HCT116 (cell line): ENCODE measurements around the gene LGR6. TPM values are rescaled to one million over a fixed set of nuclear protein-coding genes. Genes with fewer than 3 reads are reported as not detected.

Experiments
- ATAC-seq: fragments of 200-7000 bp; cut with Tn5 transposase; 2 replicates; pipeline ENCODE4 v1.9.1; 2020; ENCODE audit warnings: mild to moderate bottlenecking, moderate library complexity
- BruUV-seq: library from RNA; stranded (reverse); fragments of 400-500 nt; replicated peaks from 2 replicates; lab custom pipeline; 2021; lab: Mats Ljungman, UMichigan
- CTCF ChIA-PET: fragments of 300-600 bp; sonication (Branson Sonifier 250); formaldehyde crosslinking; loops from one replicate; lab custom pipeline; 2021; ENCODE audit warnings: antibody characterized with exemption; lab: Charles Lee
- POLR2A ChIA-PET: fragments of 300-600, 350-600 bp; sonication (Branson Sonifier 250); formaldehyde crosslinking; loops from one replicate; lab custom pipeline; 2021; ENCODE audit warnings: antibody characterized with exemption; lab: Charles Lee
- RAD21 ChIA-PET, 2 experiments: fragments of 300-600 bp; sonication (Branson Sonifier 250); formaldehyde crosslinking; loops; one replicate each; lab custom pipeline; 2023; ENCODE audit warnings: low total read pairs in 2 of 2; ENCODE audit not compliant: uncharacterized antibody in 2 of 2, unreplicated experiment in 2 of 2, low non-redundant PET in 1 of 2; lab: Charles Lee
- DNase-seq: peaks from one replicate; pipeline ENCODE4 v3.0.0-alpha.2; 2010; ENCODE audit warnings: low read depth, low spot score
- H2AFZ ChIP-seq: fragments of 200-600 bp; shearing (Covaris generic), sonication (generic); 2 replicates; pipeline ENCODE4 v1.6.1; 2017; ENCODE audit warnings: low read depth, mixed run types, mixed read lengths, antibody characterized with exemption, low read length; ENCODE audit not compliant: poor library complexity, severe bottlenecking
- H3K27ac ChIP-seq: 2 replicates; pipeline ENCODE4 v1.5.1; 2012; ENCODE audit warnings: low read depth, low read length
- H3K27me3 ChIP-seq: fragments of 200-600 bp; sonication (generic); 2 replicates; pipeline ENCODE4 v1.6.1; 2016; ENCODE audit warnings: mixed run types, low read length, mixed read lengths; ENCODE audit not compliant: insufficient read depth
- H3K36me3 ChIP-seq, 2 experiments: fragments of 200-500 bp in 1 of 2; fragments of 200-600 bp in 1 of 2; sonication (Bioruptor generic) in 1 of 2; sonication (generic) in 1 of 2; 2 replicates each; pipeline versions ENCODE4 v1.5.1 to v1.6.1; 2014 to 2016; ENCODE audit warnings: low read length in 2 of 2, inconsistent platforms in 1 of 2, mixed read lengths in 1 of 2, mixed run types in 1 of 2; ENCODE audit not compliant: insufficient read depth in 2 of 2, control insufficient read depth in 1 of 2
- H3K4me1 ChIP-seq, 2 experiments: fragments of 200-600 bp in 1 of 2; sonication (generic) in 1 of 2; 2 replicates each; pipeline versions ENCODE4 v1.5.1 to v1.6.1; 2012 to 2017; ENCODE audit warnings: low read length in 2 of 2, inconsistent platforms in 1 of 2, mild to moderate bottlenecking in 1 of 2, mixed read lengths in 1 of 2, mixed run types in 1 of 2, moderate library complexity in 1 of 2; ENCODE audit not compliant: insufficient read depth in 2 of 2, control insufficient read depth in 1 of 2
- H3K4me2 ChIP-seq: fragments of 200-600 bp; sonication (generic); 2 replicates; pipeline ENCODE4 v1.6.1; 2017; ENCODE audit warnings: mixed run types, low read length, mixed read lengths
- H3K4me3 ChIP-seq, 2 experiments: fragments of 200-600 bp in 1 of 2; sonication (generic) in 1 of 2; replicated peaks in 1 of 2; 2 replicates each; pipeline ENCODE4 v1.5.1; 2011 to 2016; ENCODE audit warnings: low read length in 2 of 2, control low read depth in 1 of 2, low read depth in 1 of 2, mild to moderate bottlenecking in 1 of 2, mixed read lengths in 1 of 2, mixed run types in 1 of 2
- H3K79me2 ChIP-seq: fragments of 200-600 bp; sonication (generic); 2 replicates; pipeline ENCODE4 v1.6.1; 2017; ENCODE audit warnings: mild to moderate bottlenecking, mixed run types, low read length, moderate library complexity, mixed read lengths; ENCODE audit not compliant: insufficient read depth
- H3K9ac ChIP-seq: fragments of 200-600 bp; sonication (generic); 2 replicates; pipeline ENCODE4 v1.6.1; 2016; ENCODE audit warnings: low read length, mixed read lengths
- H3K9me2 ChIP-seq: fragments of 200-600 bp; sonication (generic), shearing (Covaris generic); 2 replicates; pipeline ENCODE4 v1.6.1; 2017; ENCODE audit warnings: mixed run types, mild to moderate bottlenecking, moderate library complexity; ENCODE audit not compliant: insufficient read depth
- H3K9me3 ChIP-seq, 2 experiments: fragments of 200-500 bp in 1 of 2; fragments of 200-600 bp in 1 of 2; sonication (Bioruptor generic) in 1 of 2; sonication (generic) in 1 of 2; 2 replicates each; pipeline ENCODE4 v1.6.1; 2014 to 2017; ENCODE audit warnings: low read length in 2 of 2, mixed read lengths in 2 of 2, inconsistent platforms in 1 of 2, low read depth in 1 of 2, mild to moderate bottlenecking in 1 of 2, mixed run types in 1 of 2, moderate library complexity in 1 of 2; ENCODE audit not compliant: control insufficient read depth in 1 of 2, insufficient read depth in 1 of 2
- H4K20me1 ChIP-seq: fragments of 200-600 bp; sonication (generic), shearing (Covaris generic); 2 replicates; pipeline ENCODE4 v1.6.1; 2017; ENCODE audit warnings: mixed run types, mild to moderate bottlenecking, moderate library complexity; ENCODE audit not compliant: insufficient read depth
- ELF1 ChIP-seq: IDR thresholded peaks from 2 replicates; pipeline ENCODE4 v1.6.1; 2012; ENCODE audit warnings: low read depth, borderline replicate concordance
- EZH2 ChIP-seq: fragments of 200-600 bp; sonication (generic); IDR thresholded peaks from 2 replicates; pipeline ENCODE4 v1.6.1; 2017; ENCODE audit warnings: antibody characterized with exemption, mixed run types
- POLR2AphosphoS5 ChIP-seq: IDR thresholded peaks from 2 replicates; pipeline ENCODE4 v1.6.1; 2011; ENCODE audit warnings: mild to moderate bottlenecking, low read depth, low read length, moderate library complexity
- SIN3A ChIP-seq: IDR thresholded peaks from 2 replicates; pipeline ENCODE4 v1.6.1; 2012; ENCODE audit warnings: low read depth
- YY1 ChIP-seq: IDR thresholded peaks from 2 replicates; pipeline ENCODE4 v1.6.1; 2011; ENCODE audit warnings: low read length, low read depth, moderate library complexity, mild to moderate bottlenecking; ENCODE audit not compliant: insufficient replicate concordance; ENCODE audit errors: extremely low read depth
- ZNF274 ChIP-seq: fragments of 200-500 bp; sonication (Bioruptor generic); IDR thresholded peaks from 2 replicates; pipeline ENCODE4 v1.6.1; 2014; ENCODE audit warnings: mild to moderate bottlenecking, low read depth, low read length, inconsistent platforms
- intact Hi-C: fragments of 100-400 bp; cut with micrococcal nuclease; formaldehyde crosslinking; loops from 2 replicates; pipeline ENCODE4 v1.10.0; 2022
- total RNA-seq: library from RNA; stranded (reverse); gene quantifications from one replicate; pipeline ENCODE4 v1.2.1, GENCODE V29; 2021; ENCODE audit not compliant: unreplicated experiment

The LGR6 gene
- total RNA-seq, 1 experiment from 2014 or later, result 0.20 TPM

DNA sequence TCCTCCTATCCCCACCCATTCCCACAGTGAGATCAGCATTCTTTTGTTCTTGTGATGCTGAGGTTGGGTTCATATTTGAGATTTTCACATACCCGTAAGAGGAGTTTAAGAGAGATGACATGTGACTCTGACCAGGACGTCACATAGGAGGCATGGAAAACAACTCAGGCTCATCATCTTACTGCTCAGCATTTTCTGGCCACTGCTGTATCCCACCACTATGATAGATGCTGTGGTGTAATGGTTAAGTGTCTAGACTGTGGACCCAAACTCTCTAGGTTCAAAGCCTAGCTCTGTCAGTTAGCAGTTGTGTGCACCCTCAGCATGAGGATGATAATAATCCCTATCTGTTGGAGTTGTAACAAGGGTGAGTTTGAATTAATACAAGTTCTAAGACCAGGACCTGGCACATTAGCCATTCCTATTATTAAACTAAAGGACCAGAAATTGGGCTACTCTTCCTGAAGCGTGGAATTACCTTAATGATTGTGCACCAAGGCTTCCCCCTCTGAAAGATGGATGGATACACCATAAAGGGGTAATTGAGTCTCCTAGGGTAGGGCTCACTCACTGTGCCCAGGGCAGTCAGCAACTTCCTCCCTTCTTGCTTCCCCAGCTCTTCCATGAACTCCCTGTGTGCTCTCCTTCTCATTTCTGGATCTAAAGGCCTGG lies 40.9 kb downstream of the LGR6 start:
- no peaks in the 10 kb centered on the region for H4K20me1 ChIP-seq
- ChIA-PET RAD21 (no interaction called here), CTCF (no interaction called here), POLR2A (interaction anchor here (0.6 kb wide), 1 partner anchor 91 kb away, joined by 4 read pairs; no protein-coding TSS in a partner anchor)
- no peaks in the 10 kb centered on the region for H3K9me2 ChIP-seq
- ATAC-seq, result no peak
- TF ChIP-seq ELF1 (no peak), YY1 (no peak), EZH2 (no peak)
- H2AFZ ChIP-seq, result no peak overlapping the region
- intact Hi-C loops, result loop anchor here (5.0 kb wide), 2 partner anchors 42 to 43 kb away; partner anchors contain the start of gene LGR6
- H3K9me3 ChIP-seq, result no peaks in the 10 kb centered on the region
- no peak overlapping the region for H3K4me2 ChIP-seq
- H3K4me3 ChIP-seq, result no peak overlapping the region
- TSS peak; percentile 98 for BruUV-seq
- H3K9ac ChIP-seq, result no peak overlapping the region
- peaks cover 13% of the 10 kb centered on the region; the same call in 1 of the 2 replicates for H3K27me3 ChIP-seq
- peaks cover 25 to 30% of the 10 kb centered on the region in 2 experiments for H3K4me1 ChIP-seq
- no peaks in the 10 kb centered on the region for H3K36me3 ChIP-seq
- no peak overlapping the region for H3K27ac ChIP-seq
- no peaks in the 10 kb centered on the region for H3K79me2 ChIP-seq
- DNase-seq, result no peak

DNA sequence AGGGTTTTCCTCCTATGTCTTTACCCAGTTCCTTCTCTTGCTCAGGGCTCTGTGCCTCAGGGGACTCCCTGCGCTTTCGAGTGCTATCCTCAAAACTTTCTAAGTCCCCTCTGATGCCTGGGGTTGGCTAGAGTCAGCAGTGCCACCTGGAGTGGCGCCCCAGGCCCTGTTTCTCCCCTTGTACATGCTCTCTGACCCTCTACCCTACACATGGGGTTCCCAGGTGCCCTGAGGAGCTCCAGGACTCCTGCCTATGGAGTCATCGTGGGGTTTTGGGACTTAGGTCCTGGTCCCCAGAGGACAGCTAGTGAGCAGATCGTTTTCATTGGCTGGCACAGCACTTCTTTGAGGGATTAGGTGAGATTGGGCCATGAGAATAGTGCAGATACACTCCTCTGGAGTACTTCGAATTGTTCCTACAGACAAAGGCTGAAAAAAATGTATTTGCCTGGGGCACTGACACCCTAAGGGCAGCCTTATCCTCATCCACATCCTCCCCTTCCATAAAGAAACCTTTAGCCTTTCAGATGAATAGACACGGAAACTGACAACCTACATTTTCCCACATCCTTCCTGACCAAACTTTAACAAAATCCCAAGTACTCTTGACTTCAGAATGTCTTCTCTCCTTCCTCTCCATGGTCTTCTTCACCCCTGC lies 41.5 kb downstream of the LGR6 start:
- no peak overlapping the region for H3K27ac ChIP-seq
- no peaks in the 10 kb centered on the region for H3K36me3 ChIP-seq
- no TSS peak for BruUV-seq
- H3K9me2 ChIP-seq, result no peaks in the 10 kb centered on the region
- H4K20me1 ChIP-seq, result no peaks in the 10 kb centered on the region
- TF ChIP-seq POLR2AphosphoS5, result no peak
- TF ChIP-seq ZNF274, result no peak
- no peak for TF ChIP-seq SIN3A
- intact Hi-C loops, result loop anchor here (5.0 kb wide), 2 partner anchors 42 to 43 kb away; partner anchors contain the start of gene LGR6
- DNase-seq, result no peak
- H3K4me3 ChIP-seq, result 0 out of 4 replicates have a peak overlapping the region, but pooled peaks of 1 of the 2 experiments have one; percentile 46
- H3K9me3 ChIP-seq, result no peaks in the 10 kb centered on the region
- CTCF ChIA-PET, result interaction anchor here (0.9 to 2.3 kb wide), 4 partner anchors 9 to 45 kb away, joined by 3 to 7 read pairs (median 4); no protein-coding TSS in a partner anchor
- RAD21 ChIA-PET, result no interaction called here
- H3K4me1 ChIP-seq, result peaks cover 25 to 30% of the 10 kb centered on the region in 2 experiments
- POLR2A ChIA-PET, result interaction anchor here (0.6 kb wide), 1 partner anchor 90 kb away, joined by 4 read pairs; no protein-coding TSS in a partner anchor
- peak overlapping the region; percentile 80 for H3K4me2 ChIP-seq
- no peak overlapping the region for H2AFZ ChIP-seq
- no peak overlapping the region for H3K9ac ChIP-seq
- no peaks in the 10 kb centered on the region for H3K79me2 ChIP-seq
- peaks cover 12% of the 10 kb centered on the region; the same call in 1 of the 2 replicates for H3K27me3 ChIP-seq
- ATAC-seq, result no peak
